ENCODE data around the gene AP2S1.

The AP2S1 gene

GRCh38 chr19:46850228-46851203, at the start of gene AP2S1:
Gene AP2S1, minus strand, starts transcription at chr19:46850846. Its CDS starts 80 bp downstream, at chr19:46850766.
- Histone ChIP-seq H3K9ac (ENCODE audit: insufficient read length, low read depth) (peak within 1 kb of the TSS; percentile 92), H3K9me3 (ENCODE audit: insufficient read depth, low read length) (no peaks in the 10 kb centered on the region), H3K4me1 (ENCODE audit: insufficient read depth, insufficient read length) (peaks cover 2% of the 10 kb centered on the region), H3K4me3 (ENCODE audit: insufficient read length, low read depth) (peak within 1 kb of the TSS; percentile 83), H3K27me3 (ENCODE audit: insufficient read depth, insufficient read length) (no peaks in the 10 kb centered on the region), H3K36me3 (ENCODE audit: insufficient read depth, insufficient read length, low read length) (peaks cover 22% of the 10 kb centered on the region)
- DNase-seq (ENCODE audit: low read depth, low spot score), result peak; percentile 93
- TF ChIP-seq YY1 (IDR thresholded peaks at IDR 0.05; ENCODE audit: insufficient read depth, insufficient read length) (no peak), SUZ12 (IDR thresholded peaks at IDR 0.05; ENCODE audit: extremely low read depth, insufficient read depth, insufficient read length) (no peak)

GRCh38 chr19:46900341-46900740, 49.7 kb upstream of the AP2S1 start:
- no peak for DNase-seq (ENCODE audit: low read depth, low spot score)
- Histone ChIP-seq H3K9ac (ENCODE audit: insufficient read length, low read depth) (no peak overlapping the region), H3K27me3 (ENCODE audit: insufficient read depth, insufficient read length) (no peaks in the 10 kb centered on the region), H3K36me3 (ENCODE audit: insufficient read depth, insufficient read length, low read length) (no peaks in the 10 kb centered on the region), H3K4me1 (ENCODE audit: insufficient read depth, insufficient read length) (peaks cover 5% of the 10 kb centered on the region), H3K9me3 (ENCODE audit: insufficient read depth, low read length) (no peaks in the 10 kb centered on the region), H3K4me3 (ENCODE audit: insufficient read length, low read depth) (no peak overlapping the region)
- TF ChIP-seq SUZ12 (IDR thresholded peaks at IDR 0.05; ENCODE audit: extremely low read depth, insufficient read depth, insufficient read length), result no peak
- TF ChIP-seq YY1 (IDR thresholded peaks at IDR 0.05; ENCODE audit: insufficient read depth, insufficient read length), result no peak
- no peak for TF ChIP-seq ZNF274 (IDR thresholded peaks at IDR 0.05; ENCODE audit: low read depth, low read length)

- Histone ChIP-seq H3K36me3 (ENCODE audit: insufficient read depth, insufficient read length, low read length) (no peaks in the 10 kb centered on the region), H3K4me1 (ENCODE audit: insufficient read depth, insufficient read length) (no peaks in the 10 kb centered on the region), H3K4me3 (ENCODE audit: insufficient read length, low read depth) (no peak overlapping the region), H3K9ac (ENCODE audit: insufficient read length, low read depth) (no peak overlapping the region), H3K9me3 (ENCODE audit: insufficient read depth, low read length) (no peaks in the 10 kb centered on the region), H3K27me3 (ENCODE audit: insufficient read depth, insufficient read length) (no peaks in the 10 kb centered on the region)
- TF ChIP-seq ZNF274 (IDR thresholded peaks at IDR 0.05; ENCODE audit: low read depth, low read length) (no peak), YY1 (IDR thresholded peaks at IDR 0.05; ENCODE audit: insufficient read depth, insufficient read length) (no peak), SUZ12 (IDR thresholded peaks at IDR 0.05; ENCODE audit: extremely low read depth, insufficient read depth, insufficient read length) (no peak)
- DNase-seq (ENCODE audit: low read depth, low spot score), result no peak
Measured at GRCh38 chr19:46898731-46899130, 48.1 kb upstream of the AP2S1 start.

GRCh38 chr19:46896076-46896794, 45.6 kb upstream of the AP2S1 start:
- no peak overlapping the region for H3K4me3 ChIP-seq (ENCODE audit: insufficient read length, low read depth)
- TF ChIP-seq ZNF274 (IDR thresholded peaks at IDR 0.05; ENCODE audit: low read depth, low read length), result no peak
- no peak for TF ChIP-seq YY1 (IDR thresholded peaks at IDR 0.05; ENCODE audit: insufficient read depth, insufficient read length)
- TF ChIP-seq SUZ12 (IDR thresholded peaks at IDR 0.05; ENCODE audit: extremely low read depth, insufficient read depth, insufficient read length), result no peak

GRCh38 chr19:46892252-46893179, 41.9 kb upstream of the AP2S1 start:
- no peaks in the 10 kb centered on the region for H3K4me1 ChIP-seq (ENCODE audit: insufficient read depth, insufficient read length)
- TF ChIP-seq SUZ12 (IDR thresholded peaks at IDR 0.05; ENCODE audit: extremely low read depth, insufficient read depth, insufficient read length) (no peak), ZNF274 (IDR thresholded peaks at IDR 0.05; ENCODE audit: low read depth, low read length) (no peak), YY1 (IDR thresholded peaks at IDR 0.05; ENCODE audit: insufficient read depth, insufficient read length) (no peak)
- DNase-seq (ENCODE audit: low read depth, low spot score), result no peak
- H3K9ac ChIP-seq (ENCODE audit: insufficient read length, low read depth), result no peak overlapping the region
- H3K36me3 ChIP-seq (ENCODE audit: insufficient read depth, insufficient read length, low read length), result no peaks in the 10 kb centered on the region
- H3K4me3 ChIP-seq (ENCODE audit: insufficient read length, low read depth), result no peak overlapping the region
- no peaks in the 10 kb centered on the region for H3K27me3 ChIP-seq (ENCODE audit: insufficient read depth, insufficient read length)
- no peaks in the 10 kb centered on the region for H3K9me3 ChIP-seq (ENCODE audit: insufficient read depth, low read length)

More at GRCh38 chr19:46896076-46896794, 45.6 kb upstream of the AP2S1 start:
- Histone ChIP-seq H3K27me3 (ENCODE audit: insufficient read depth, insufficient read length) (no peaks in the 10 kb centered on the region), H3K36me3 (ENCODE audit: insufficient read depth, insufficient read length, low read length) (no peaks in the 10 kb centered on the region), H3K9me3 (ENCODE audit: insufficient read depth, low read length) (no peaks in the 10 kb centered on the region), H3K9ac (ENCODE audit: insufficient read length, low read depth) (no peak overlapping the region), H3K4me1 (ENCODE audit: insufficient read depth, insufficient read length) (no peaks in the 10 kb centered on the region)
- no peak for DNase-seq (ENCODE audit: low read depth, low spot score)

GRCh38 chr19:46890423-46891170, 40.0 kb upstream of the AP2S1 start:
- TF ChIP-seq ZNF274 (IDR thresholded peaks at IDR 0.05; ENCODE audit: low read depth, low read length) (no peak), SUZ12 (IDR thresholded peaks at IDR 0.05; ENCODE audit: extremely low read depth, insufficient read depth, insufficient read length) (no peak), YY1 (IDR thresholded peaks at IDR 0.05; ENCODE audit: insufficient read depth, insufficient read length) (no peak)
- no peak for DNase-seq (ENCODE audit: low read depth, low spot score)
- H3K9ac ChIP-seq (ENCODE audit: insufficient read length, low read depth), result no peak overlapping the region
- no peaks in the 10 kb centered on the region for H3K27me3 ChIP-seq (ENCODE audit: insufficient read depth, insufficient read length)
- H3K36me3 ChIP-seq (ENCODE audit: insufficient read depth, insufficient read length, low read length), result no peaks in the 10 kb centered on the region
- H3K9me3 ChIP-seq (ENCODE audit: insufficient read depth, low read length), result no peaks in the 10 kb centered on the region
- no peak overlapping the region for H3K4me3 ChIP-seq (ENCODE audit: insufficient read length, low read depth)
- H3K4me1 ChIP-seq (ENCODE audit: insufficient read depth, insufficient read length), result no peaks in the 10 kb centered on the region
